ENCODE results near the gene INTS11. TPM values are rescaled to one million over a fixed set of nuclear protein-coding genes. Genes with fewer than 3 reads are reported as not detected.

The INTS11 gene
- total RNA-seq, 1 donor from 2014 or later: 84.8 TPM

GRCh38 chr1:1329304-1330210 lies 5.1 kb upstream of the INTS11 start:
- Histone ChIP-seq H3K4me1 (ENCODE audit: insufficient read depth, low read length) (peaks cover 7% of the 10 kb centered on the region), H3K9me3 (ENCODE audit: insufficient read depth, low read depth, low read length) (no peaks in the 10 kb centered on the region), H3K9ac (ENCODE audit: low read length) (no peak overlapping the region), H3K4me3 (ENCODE audit: insufficient read depth, low read depth, low read length) (no peak overlapping the region), H3K36me3 (ENCODE audit: insufficient read depth, low read length) (no peaks in the 10 kb centered on the region), H3K79me2 (ENCODE audit: insufficient read depth, low read length) (peaks cover 26% of the 10 kb centered on the region), H3K27ac (ENCODE audit: low read depth, low read length) (no peak overlapping the region), H3K27me3 (ENCODE audit: insufficient read depth, low read length) (no peaks in the 10 kb centered on the region), H3K4me2 (ENCODE audit: low read length) (no peak overlapping the region), H2AFZ (ENCODE audit: low read depth, low read length) (no peak overlapping the region), H4K20me1 (ENCODE audit: insufficient read depth, low read length) (peaks cover 41% of the 10 kb centered on the region)
- Mint-ChIP-seq H3K27me3 (ENCODE audit: low read depth, unreplicated experiment) (no peaks in the 10 kb centered on the region), H3K36me3 (ENCODE audit: low read depth, unreplicated experiment) (no peaks in the 10 kb centered on the region), H3K4me1 (ENCODE audit: low read depth, unreplicated experiment) (no peaks in the 10 kb centered on the region), H3K9me3 (ENCODE audit: unreplicated experiment) (no peaks in the 10 kb centered on the region), H3K27ac (ENCODE audit: unreplicated experiment) (peak overlapping the region; percentile 66), H3K4me3 (ENCODE audit: unreplicated experiment) (no peak overlapping the region)
- TF ChIP-seq EZH2 (IDR thresholded peaks at IDR 0.05; ENCODE audit: insufficient read depth, low read length) (no peak), CTCF (IDR thresholded peaks at IDR 0.05; ENCODE audit: insufficient read depth, low read depth, low read length) (no peak)
- no peak for DNase-seq (ENCODE audit: low read depth)
- FAIRE-seq: no peak

GRCh38 chr1:1328254-1328653 lies 3.8 kb upstream of the INTS11 start:
- DNase-seq (ENCODE audit: low read depth) (no peak), FAIRE-seq (no peak)
- peaks cover 35% of the 10 kb centered on the region for H3K79me2 ChIP-seq (ENCODE audit: insufficient read depth, low read length)
- no peak overlapping the region for H3K9ac ChIP-seq (ENCODE audit: low read length)
- Mint-ChIP-seq H3K9me3 (ENCODE audit: unreplicated experiment) (no peaks in the 10 kb centered on the region), H3K27me3 (ENCODE audit: low read depth, unreplicated experiment) (no peaks in the 10 kb centered on the region), H3K27ac (ENCODE audit: unreplicated experiment) (no peak overlapping the region), H3K36me3 (ENCODE audit: low read depth, unreplicated experiment) (no peaks in the 10 kb centered on the region), H3K4me1 (ENCODE audit: low read depth, unreplicated experiment) (peaks cover 4% of the 10 kb centered on the region), H3K4me3 (ENCODE audit: unreplicated experiment) (no peak overlapping the region)
- TF ChIP-seq CTCF (IDR thresholded peaks at IDR 0.05; ENCODE audit: insufficient read depth, low read depth, low read length) (no peak), EZH2 (IDR thresholded peaks at IDR 0.05; ENCODE audit: insufficient read depth, low read length) (no peak)
- no peaks in the 10 kb centered on the region for H3K36me3 ChIP-seq (ENCODE audit: insufficient read depth, low read length)
- no peak overlapping the region for H3K27ac ChIP-seq (ENCODE audit: low read depth, low read length)
- no peaks in the 10 kb centered on the region for H3K27me3 ChIP-seq (ENCODE audit: insufficient read depth, low read length)
- no peak overlapping the region for H3K4me2 ChIP-seq (ENCODE audit: low read length)
- no peak overlapping the region for H2AFZ ChIP-seq (ENCODE audit: low read depth, low read length)
- no peak overlapping the region for H3K4me3 ChIP-seq (ENCODE audit: insufficient read depth, low read depth, low read length)
- peaks cover 11% of the 10 kb centered on the region for H3K4me1 ChIP-seq (ENCODE audit: insufficient read depth, low read length)
- no peaks in the 10 kb centered on the region for H3K9me3 ChIP-seq (ENCODE audit: insufficient read depth, low read depth, low read length)
- peaks cover 39% of the 10 kb centered on the region for H4K20me1 ChIP-seq (ENCODE audit: insufficient read depth, low read length)

- Mint-ChIP-seq H3K27me3 (ENCODE audit: low read depth, unreplicated experiment) (no peaks in the 10 kb centered on the region), H3K4me1 (ENCODE audit: low read depth, unreplicated experiment) (peaks cover 9% of the 10 kb centered on the region), H3K27ac (ENCODE audit: unreplicated experiment) (no peak overlapping the region), H3K36me3 (ENCODE audit: low read depth, unreplicated experiment) (no peaks in the 10 kb centered on the region), H3K4me3 (ENCODE audit: unreplicated experiment) (no peak overlapping the region), H3K9me3 (ENCODE audit: unreplicated experiment) (no peaks in the 10 kb centered on the region)
- Histone ChIP-seq H3K27ac (ENCODE audit: low read depth, low read length) (no peak overlapping the region), H3K9ac (ENCODE audit: low read length) (no peak overlapping the region), H2AFZ (ENCODE audit: low read depth, low read length) (no peak overlapping the region), H4K20me1 (ENCODE audit: insufficient read depth, low read length) (peaks cover 46% of the 10 kb centered on the region), H3K27me3 (ENCODE audit: insufficient read depth, low read length) (no peaks in the 10 kb centered on the region), H3K9me3 (ENCODE audit: insufficient read depth, low read depth, low read length) (no peaks in the 10 kb centered on the region), H3K36me3 (ENCODE audit: insufficient read depth, low read length) (no peaks in the 10 kb centered on the region), H3K4me1 (ENCODE audit: insufficient read depth, low read length) (peaks cover 14% of the 10 kb centered on the region), H3K79me2 (ENCODE audit: insufficient read depth, low read length) (peaks cover 42% of the 10 kb centered on the region), H3K4me3 (ENCODE audit: insufficient read depth, low read depth, low read length) (no peak overlapping the region), H3K4me2 (ENCODE audit: low read length) (no peak overlapping the region)
- no peak for FAIRE-seq
- TF ChIP-seq EZH2 (IDR thresholded peaks at IDR 0.05; ENCODE audit: insufficient read depth, low read length) (no peak), CTCF (IDR thresholded peaks at IDR 0.05; ENCODE audit: insufficient read depth, low read depth, low read length) (no peak)
- no peak for DNase-seq (ENCODE audit: low read depth)
These were observed 2.8 kb upstream of the INTS11 start for GRCh38 chr1:1327291-1327690.

All from astrocyte (in vitro differentiated cells and primary cell).